Prostate gland (tissue), 2 donors: ENCODE results near the gene SNX10. TPM values are rescaled to one million over a fixed set of nuclear protein-coding genes. Genes with fewer than 3 reads are reported as not detected.

Experiments used
- DNase-seq: peaks from one replicate; pipeline ENCODE4 v3.0.0-alpha.2; 2019; ENCODE audit warnings: low spot score
- H3K27ac ChIP-seq, 2 donors: fragments of 200-600 bp; sonication (generic); 2 replicates each; pipeline ENCODE4 v1.5.1; 2017 to 2019
- H3K27me3 ChIP-seq: fragments of 200-600 bp; sonication (generic); replicated peaks from 2 replicates; pipeline ENCODE4 v1.5.1; 2019; ENCODE audit not compliant: insufficient read depth
- H3K36me3 ChIP-seq, 2 donors: fragments of 200-600 bp; sonication (generic); 1 replicate in 1 of 2; 2 replicates in 1 of 2; pipeline versions ENCODE4 v1.5.1 to v1.8.1; 2017 to 2019
- H3K4me1 ChIP-seq: fragments of 200-600 bp; sonication (generic); replicated peaks from 2 replicates; pipeline ENCODE4 v1.5.1; 2019
- H3K4me3 ChIP-seq, 2 donors: fragments of 200-600 bp; sonication (generic); 2 replicates each; pipeline ENCODE4 v1.5.1; 2017 to 2019
- H3K9me3 ChIP-seq: fragments of 200-600 bp; sonication (generic); 2 replicates; pipeline ENCODE4 v1.5.1; 2017
- CTCF ChIP-seq, 4 experiments: fragments of 200-600 bp in 2 of 4; fragments of 450-650 bp in 2 of 4; sonication (generic) in 2 of 4; IDR thresholded peaks; 1 replicate in 3 of 4; 2 replicates in 1 of 4; pipeline ENCODE4 v1.5.1; 2016 to 2019; ENCODE audit warnings: antibody characterized with exemption in 4 of 4, mild to moderate bottlenecking in 2 of 4, moderate library complexity in 2 of 4
- POLR2A ChIP-seq: fragments of 450-650 bp; IDR thresholded peaks from one replicate; pipeline ENCODE4 v1.6.1; 2016; ENCODE audit warnings: antibody characterized with exemption, mild to moderate bottlenecking
- POLR2AphosphoS5 ChIP-seq: sonication (generic); formaldehyde crosslinking; IDR thresholded peaks from one replicate; pipeline ENCODE4 v1.6.1; 2017; ENCODE audit warnings: antibody characterized with exemption
- WGBS: methylation state at CpG from one replicate; pipeline ENCODE4 v1.1.5; 2018; 5-methylcytosine and 5-hydroxymethylcytosine counted together
- intact Hi-C: fragments of 100-400 bp; cut with DNase I; formaldehyde crosslinking; loops from one replicate; pipeline ENCODE4 v1.14.2; 2022
- total RNA-seq, 2 donors: library from RNA; depleted of rRNA; stranded (reverse); fragments of >200 nt; gene quantifications; one replicate each; pipeline ENCODE4 v1.1.0, GENCODE V29; 2016

The SNX10 gene
- total RNA-seq, 2 donors from 2014 or later: 4.7 to 6.8 TPM

GRCh38 chr7:26331789-26332188 lies 40.1 kb downstream of the SNX10 start:
- Histone ChIP-seq H3K9me3 (no peaks in the 10 kb centered on the region), H3K36me3 (no peaks in the 10 kb centered on the region), H3K4me1 (no peaks in the 10 kb centered on the region), H3K27me3 (no peaks in the 10 kb centered on the region), H3K27ac (no peak overlapping the region), H3K4me3 (no peak overlapping the region)
- intact Hi-C loops: no loop called here
- 97% methylated on average over 4 of the region's 4 CpGs for WGBS
- DNase-seq: no peak
- TF ChIP-seq POLR2AphosphoS5: no peak
- TF ChIP-seq POLR2A: no peak
- TF ChIP-seq CTCF (IDR thresholded peaks at IDR 0.05): no peak

- no peak overlapping the region for H3K27ac ChIP-seq
- no peak for DNase-seq
- intact Hi-C loops: no loop called here
- H3K4me3 ChIP-seq: no peak overlapping the region
- 85% methylated on average over 2 of the region's 2 CpGs for WGBS
- H3K9me3 ChIP-seq: no peaks in the 10 kb centered on the region
- H3K36me3 ChIP-seq: no peaks in the 10 kb centered on the region
- H3K27me3 ChIP-seq: no peaks in the 10 kb centered on the region
- no peaks in the 10 kb centered on the region for H3K4me1 ChIP-seq
- no peak for TF ChIP-seq POLR2AphosphoS5
- TF ChIP-seq CTCF (IDR thresholded peaks at IDR 0.05): no peak
- TF ChIP-seq POLR2A: no peak
Measured at GRCh38 chr7:26332698-26333097, 41.0 kb downstream of the SNX10 start.

- 74% methylated on average over 1 of the region's 1 CpG for WGBS
Measured at GRCh38 chr7:26334166-26334859, 42.7 kb downstream of the SNX10 start.

GRCh38 chr7:26337232-26337865 lies 45.7 kb downstream of the SNX10 start:
- intact Hi-C loops: no loop called here
- H3K9me3 ChIP-seq: no peaks in the 10 kb centered on the region
- TF ChIP-seq POLR2AphosphoS5: no peak
- no peak overlapping the region for H3K27ac ChIP-seq
- no peaks in the 10 kb centered on the region for H3K36me3 ChIP-seq
- no peaks in the 10 kb centered on the region for H3K27me3 ChIP-seq
- no peaks in the 10 kb centered on the region for H3K4me1 ChIP-seq
- WGBS: 85% methylated on average over 2 of the region's 2 CpGs
- H3K4me3 ChIP-seq: no peak overlapping the region
- DNase-seq: no peak

More at GRCh38 chr7:26334166-26334859, 42.7 kb downstream of the SNX10 start:
- intact Hi-C loops: no loop called here
- no peaks in the 10 kb centered on the region for H3K4me1 ChIP-seq
- no peak overlapping the region for H3K4me3 ChIP-seq
- H3K36me3 ChIP-seq: no peaks in the 10 kb centered on the region
- H3K27me3 ChIP-seq: no peaks in the 10 kb centered on the region
- no peaks in the 10 kb centered on the region for H3K9me3 ChIP-seq
- DNase-seq: no peak
- TF ChIP-seq POLR2AphosphoS5: no peak
- TF ChIP-seq POLR2A: no peak
- TF ChIP-seq CTCF (IDR thresholded peaks at IDR 0.05): no peak
- no peak overlapping the region for H3K27ac ChIP-seq

- H3K27me3 ChIP-seq: no peaks in the 10 kb centered on the region
- no peaks in the 10 kb centered on the region for H3K36me3 ChIP-seq
- DNase-seq: no peak
- H3K4me3 ChIP-seq: no peak overlapping the region
- no peak overlapping the region for H3K27ac ChIP-seq
- TF ChIP-seq CTCF (IDR thresholded peaks at IDR 0.05): no peak
- no peak for TF ChIP-seq POLR2AphosphoS5
- no peak for TF ChIP-seq POLR2A
- 81% methylated on average over 6 of the region's 6 CpGs for whole genome bisulfite sequencing
- intact Hi-C loops: no loop called here
- H3K4me1 ChIP-seq: no peaks in the 10 kb centered on the region
- H3K9me3 ChIP-seq: no peaks in the 10 kb centered on the region
Measured at GRCh38 chr7:26340476-26341018, 48.9 kb downstream of the SNX10 start.
